Peyer's patch (tissue), 4 donors: ENCODE data around the gene WSB1.

ENCODE experiments used
- CTCF ChIP-seq, 6 experiments: fragments of 450-650 bp in 4 of 6; fragments of 200-600 bp in 2 of 6; sonication (generic) in 1 of 6; IDR thresholded peaks; one replicate each; pipeline ENCODE4 v1.5.1; 2017 to 2019; ENCODE audit warnings: antibody characterized with exemption in 6 of 6, mild to moderate bottlenecking in 3 of 6, moderate library complexity in 1 of 6
- POLR2A ChIP-seq, 2 donors: fragments of 450-650 bp; IDR thresholded peaks; one replicate each; pipeline ENCODE4 v1.5.1; 2017; ENCODE audit warnings: antibody characterized with exemption in 2 of 2, mild to moderate bottlenecking in 2 of 2, moderate library complexity in 2 of 2

DNA sequence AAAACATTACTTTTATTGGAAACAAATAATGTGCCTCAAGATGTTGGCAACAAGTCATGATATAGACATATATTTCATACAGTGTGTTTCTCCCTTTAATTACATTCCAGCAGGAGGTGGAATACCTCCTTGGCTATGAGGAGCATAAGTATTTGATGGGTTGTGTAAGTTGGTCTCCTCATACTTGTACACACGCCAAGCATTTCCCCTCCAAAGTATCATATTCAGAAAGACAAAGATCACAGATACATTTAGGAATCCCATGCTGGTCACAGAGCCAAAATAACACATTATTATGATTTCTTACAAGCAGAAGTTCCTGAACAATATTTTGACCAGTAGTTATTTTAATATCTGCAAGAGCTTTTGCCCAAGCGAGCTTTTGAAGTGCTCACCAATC is 57.8 kb downstream of the WSB1 start:
- TF ChIP-seq CTCF (IDR thresholded peaks at IDR 0.05), result no peak
- no peak for TF ChIP-seq POLR2A (IDR thresholded peaks at IDR 0.05)
